GM12864 (cell line): ENCODE measurements around the gene PALD1.

Experiments used
- DNase-seq: peaks from one replicate; pipeline ENCODE4 v3.0.0-alpha.2; 2011; ENCODE audit warnings: low read depth
- H3K4me3 ChIP-seq: 2 replicates; pipeline ENCODE4 v1.5.1; 2011; ENCODE audit warnings: mild to moderate bottlenecking, low read depth, low read length, control low read depth
- CTCF ChIP-seq: IDR thresholded peaks from 2 replicates; pipeline ENCODE4 v1.5.1; 2011; ENCODE audit warnings: low read depth, mild to moderate bottlenecking, moderate library complexity, low read length, control low read depth, inconsistent platforms; ENCODE audit errors: missing control alignments

The PALD1 gene

DNA sequence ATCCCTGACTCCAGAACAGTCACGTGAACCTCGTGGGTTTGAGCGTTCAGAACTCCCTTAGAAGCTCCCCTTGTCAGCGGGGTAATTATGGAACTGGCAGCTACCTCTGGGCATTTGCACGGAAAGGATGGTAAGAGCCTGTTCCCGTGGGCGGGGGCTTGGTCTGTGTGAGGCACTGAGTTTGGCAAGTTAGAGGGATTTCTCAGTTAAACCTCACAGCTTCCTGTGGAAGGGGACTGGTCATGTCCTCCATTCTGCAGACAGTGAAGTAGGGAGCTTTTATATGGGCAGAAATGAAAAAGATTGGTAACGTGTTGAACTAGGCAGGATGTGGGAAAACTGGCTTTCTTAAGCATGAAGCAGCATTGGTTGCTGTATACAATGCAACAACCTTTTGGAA, 16.0 kb downstream of the PALD1 start:
- no peak for TF ChIP-seq CTCF
- no peak overlapping the region for H3K4me3 ChIP-seq
- no peak for DNase-seq

DNA sequence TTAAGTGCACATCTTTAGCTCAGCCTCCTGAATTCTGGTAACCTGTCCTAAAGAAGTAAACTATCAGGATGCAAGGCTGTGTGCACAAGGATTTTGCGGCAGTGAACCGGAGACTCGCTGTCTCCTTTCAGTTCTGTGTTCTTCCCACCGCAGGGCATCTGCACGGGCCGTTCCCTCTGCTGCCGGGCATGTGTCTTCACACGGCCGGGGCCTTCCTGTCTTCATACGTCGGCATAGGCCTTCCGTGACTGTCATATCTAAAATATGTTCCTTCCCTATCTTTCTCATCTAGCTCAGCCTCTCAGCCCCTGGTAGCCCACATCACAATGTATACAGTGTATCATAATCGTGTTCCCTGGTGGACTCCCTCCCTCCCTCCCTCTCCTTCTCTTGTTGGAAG, 16.4 kb downstream of the PALD1 start:
- H3K4me3 ChIP-seq: no peak overlapping the region
- DNase-seq: no peak
- TF ChIP-seq CTCF: no peak

DNA sequence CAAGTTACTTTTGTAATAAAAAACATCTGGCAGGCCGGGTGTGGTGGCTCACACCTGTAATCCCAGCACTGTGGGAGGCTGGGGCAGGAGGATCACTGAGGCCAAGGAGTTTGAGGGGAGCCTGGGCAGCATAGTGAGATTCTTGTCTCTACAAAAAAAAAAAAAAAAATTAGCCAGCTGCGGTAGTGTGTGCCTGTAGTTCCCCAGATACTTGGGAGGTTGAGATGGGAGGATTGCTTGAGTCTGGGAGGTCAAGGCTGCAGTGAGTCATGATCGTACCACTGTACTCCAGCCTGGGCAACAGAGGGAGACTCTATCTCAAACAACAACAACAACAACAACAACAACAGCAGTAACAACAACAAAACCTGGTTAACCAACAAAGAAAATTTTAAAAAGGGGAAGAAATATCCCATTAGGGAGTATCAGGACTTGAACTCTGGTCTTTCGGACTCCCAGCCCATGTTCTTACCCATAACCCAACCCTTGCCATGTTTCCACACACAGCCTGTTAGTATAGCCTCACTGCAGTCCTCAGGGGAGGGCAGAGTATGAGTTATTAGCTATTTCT, 17.2 kb downstream of the PALD1 start:
- no peak for DNase-seq
- no peak for TF ChIP-seq CTCF
- no peak overlapping the region for H3K4me3 ChIP-seq

DNA sequence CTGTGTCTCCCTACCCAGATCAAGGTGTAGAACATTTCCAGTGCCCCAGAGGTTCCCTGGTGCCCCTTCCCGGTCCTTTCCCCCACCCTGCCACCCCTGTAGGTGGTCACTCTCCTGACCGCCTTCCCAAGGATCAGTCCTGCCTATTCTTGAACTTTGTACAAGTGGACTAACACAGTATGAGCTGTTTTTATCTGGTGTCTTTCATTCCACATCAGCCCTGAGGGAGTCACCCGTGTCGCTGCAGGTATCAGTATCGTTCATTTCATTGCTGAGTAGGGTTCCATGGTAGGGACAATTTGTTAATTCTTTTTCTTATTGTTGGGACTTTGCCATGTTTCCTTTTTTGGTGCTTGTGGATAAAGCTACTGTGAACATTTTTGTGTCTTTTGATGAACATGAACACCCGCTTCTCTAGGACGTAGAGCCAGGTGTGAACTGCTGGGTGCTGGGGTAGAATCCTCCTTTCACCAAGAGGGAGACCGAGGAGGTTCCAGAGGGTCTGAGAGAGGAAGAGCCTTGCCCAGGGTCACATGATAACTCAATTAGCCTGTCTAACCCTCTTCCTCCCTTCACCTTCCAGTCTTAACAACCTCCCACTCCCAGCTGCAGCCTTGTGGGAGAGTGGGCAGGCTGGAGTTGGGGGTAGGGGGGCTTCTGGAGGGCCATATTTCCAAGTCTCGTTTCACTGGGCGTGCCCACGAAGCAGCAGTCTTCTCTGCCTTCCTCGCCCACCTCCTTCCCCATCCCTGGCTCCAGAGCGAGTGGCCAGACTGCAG, 18.0 kb downstream of the PALD1 start:
- DNase-seq: no peak
- no peak overlapping the region for H3K4me3 ChIP-seq
- TF ChIP-seq CTCF: no peak

DNA sequence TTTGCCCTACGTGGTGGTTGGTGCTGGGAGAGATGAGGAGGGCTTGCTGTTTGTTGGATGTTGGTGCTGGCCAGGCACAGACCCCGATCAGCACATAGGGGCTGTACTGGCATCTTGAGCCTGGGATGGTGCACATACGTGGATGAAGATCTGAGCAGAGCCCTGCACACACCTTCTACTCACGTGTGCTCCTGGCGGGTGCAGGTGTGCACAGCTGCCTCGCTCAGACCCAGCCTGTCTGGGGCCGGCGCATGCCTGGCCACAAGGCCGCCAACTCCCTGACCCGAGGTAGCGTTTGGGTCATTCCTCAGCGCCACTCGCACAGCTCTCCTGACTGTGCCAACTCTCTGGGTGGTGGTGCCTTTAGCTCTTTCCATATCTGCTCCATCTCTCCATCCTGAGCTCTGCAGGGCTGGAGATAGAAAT, 18.6 kb downstream of the PALD1 start:
- TF ChIP-seq CTCF: no peak
- no peak for DNase-seq
- H3K4me3 ChIP-seq: no peak overlapping the region

DNA sequence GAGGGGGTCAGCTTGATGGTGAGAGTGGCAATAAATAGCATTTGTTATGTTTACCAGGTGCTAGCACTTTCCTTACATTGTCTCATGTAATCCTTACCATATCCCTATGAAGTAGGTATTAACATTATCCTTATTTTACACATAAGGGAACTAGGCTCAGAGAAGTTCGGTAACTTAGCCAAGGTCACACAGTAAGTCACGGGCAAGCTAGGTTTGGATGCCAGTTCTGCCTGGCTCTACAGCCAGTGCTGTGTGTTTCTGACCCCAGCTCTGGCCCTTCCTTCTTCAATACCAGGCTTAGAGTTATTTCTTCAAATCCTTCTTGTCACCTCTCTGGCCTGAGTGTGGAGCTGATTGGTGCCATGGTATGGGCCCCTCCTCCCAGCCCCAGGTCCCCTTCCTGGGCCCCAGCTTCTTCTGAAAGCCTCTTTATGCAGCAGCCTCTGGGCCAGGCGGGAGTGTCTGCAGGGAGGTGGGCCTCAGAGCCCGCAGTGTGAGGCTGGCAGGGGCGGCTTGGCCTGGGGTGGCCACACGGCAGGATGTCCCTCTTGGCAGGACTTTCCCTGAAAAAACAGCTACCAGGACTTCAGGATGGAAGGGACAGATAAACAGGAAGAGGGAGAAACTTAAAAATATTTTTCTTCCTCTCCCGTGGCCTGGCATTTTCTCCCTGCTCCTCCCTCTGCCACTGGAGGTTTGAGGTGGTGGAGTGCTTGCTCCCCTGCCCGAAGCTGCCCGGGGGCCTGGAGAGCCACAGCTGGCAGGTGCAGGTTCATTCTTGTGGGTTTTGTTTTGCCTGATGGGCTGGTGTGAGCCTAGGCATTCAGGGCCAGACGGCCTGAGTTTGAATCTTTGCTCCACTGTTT, 20.6 kb downstream of the PALD1 start:
- DNase-seq: no peak
- no peak for TF ChIP-seq CTCF

DNA sequence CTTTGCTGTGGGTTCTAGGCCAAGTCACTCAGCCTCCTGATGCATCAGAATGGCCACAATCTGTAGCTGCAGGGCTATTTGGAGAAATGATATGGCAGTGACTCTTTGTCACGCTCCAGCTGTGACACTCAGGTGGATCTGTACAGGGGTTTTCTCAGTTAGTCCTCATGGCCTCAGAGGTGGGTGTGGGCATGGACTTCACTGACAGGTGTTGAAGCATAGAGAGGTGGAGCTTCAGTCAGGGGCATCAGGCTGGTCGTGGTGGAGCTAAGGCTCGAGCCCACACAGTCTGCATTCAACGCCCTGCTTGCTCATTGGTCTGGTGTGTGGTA, 21.2 kb downstream of the PALD1 start:
- no peak for DNase-seq
- no peak for TF ChIP-seq CTCF
- H3K4me3 ChIP-seq: no peak overlapping the region

More for the DNA sequence above, 20.6 kb downstream of the PALD1 start:
- H3K4me3 ChIP-seq: no peak overlapping the region
